ENCODE measurements around the gene MARCHF3.

DNA sequence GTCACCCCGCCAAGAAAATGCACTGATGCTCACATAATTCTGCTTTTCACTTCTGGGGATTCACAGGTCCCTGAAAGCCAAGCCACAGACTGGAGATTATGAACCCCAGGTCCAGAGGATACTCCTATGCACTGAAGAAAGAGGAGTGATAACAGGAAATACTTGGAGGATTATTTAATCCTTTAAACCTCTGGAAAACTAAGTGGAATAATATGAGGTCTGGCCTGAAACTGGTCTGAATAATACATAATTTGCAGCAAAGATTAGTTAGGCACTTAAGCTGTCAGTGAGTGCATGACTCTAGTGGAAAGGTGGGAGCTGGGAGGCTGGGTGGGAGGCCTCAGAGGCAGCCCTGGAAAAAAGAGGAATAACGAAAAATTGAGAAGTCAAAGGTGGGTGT, 45.7 kb downstream of the MARCHF3 start:
- TF ChIP-seq EZH2 (optimal IDR thresholded peaks at IDR 0.05; ENCODE audit: low read depth, low read length) (no peak), CTCF (IDR thresholded peaks at IDR 0.05; ENCODE audit: low read length) (no peak), EZH2phosphoT487 (IDR thresholded peaks at IDR 0.05; ENCODE audit: low read length) (no peak)

Data from MM.1S (cell line).